Stimulated activated CD4-positive, alpha-beta T cell treated with anti-CD3 and anti-CD28 coated beads, Interleukin-4, amount 100 ng/mL, for 1 hour (primary cell): Measurements from ENCODE around the gene ZCCHC2.
A peak's percentile ranks its signal among the peaks of the same experiment; 100 is the strongest.

ENCODE experiments used
- DNase-seq: peaks from one replicate; pipeline ENCODE4 v3.0.0-alpha.2; 2020

ZCCHC2 gene

GRCh38 chr18:62512532-62512931 lies 10.3 kb upstream of the ZCCHC2 start:
- no peak for DNase-seq

GRCh38 chr18:62512996-62513395 lies 9.8 kb upstream of the ZCCHC2 start:
- DNase-seq: no peak

GRCh38 chr18:62514570-62514969 lies 8.3 kb upstream of the ZCCHC2 start:
- no peak for DNase-seq

GRCh38 chr18:62516242-62516641 lies 6.6 kb upstream of the ZCCHC2 start:
- DNase-seq: no peak

GRCh38 chr18:62518460-62519375 lies 4.1 kb upstream of the ZCCHC2 start:
- no peak for DNase-seq

GRCh38 chr18:62519684-62520083 lies 3.1 kb upstream of the ZCCHC2 start:
- DNase-seq: no peak

- DNase-seq: no peak
These were observed 1.7 kb upstream of the ZCCHC2 start for GRCh38 chr18:62521082-62521481.

GRCh38 chr18:62521593-62521992 lies 1.2 kb upstream of the ZCCHC2 start:
- no peak for DNase-seq

GRCh38 chr18:62522178-62522503 lies 684 bp upstream of the ZCCHC2 start:
- no peak for DNase-seq

- DNase-seq: no peak
These were observed 397 bp downstream of the ZCCHC2 start for GRCh38 chr18:62523255-62523588.

GRCh38 chr18:62523631-62524439 lies 1.0 kb downstream of the ZCCHC2 start:
- peak; percentile 64 for DNase-seq

- peak; percentile 67 for DNase-seq
These were observed 1.8 kb downstream of the ZCCHC2 start for GRCh38 chr18:62524440-62525200.

- DNase-seq: no peak
These were observed 2.8 kb downstream of the ZCCHC2 start for GRCh38 chr18:62525608-62526007.

GRCh38 chr18:62526098-62527025 lies 3.5 kb downstream of the ZCCHC2 start:
- DNase-seq: peak; percentile 76

- no peak for DNase-seq
These were observed 6.8 kb downstream of the ZCCHC2 start for GRCh38 chr18:62529597-62529996.

GRCh38 chr18:62531078-62531477 lies 8.3 kb downstream of the ZCCHC2 start:
- no peak for DNase-seq

- no peak for DNase-seq
These were observed 9.1 kb downstream of the ZCCHC2 start for GRCh38 chr18:62531931-62532330.

GRCh38 chr18:62536005-62536404 lies 13.2 kb downstream of the ZCCHC2 start:
- DNase-seq: no peak

GRCh38 chr18:62537042-62537894 lies 14.4 kb downstream of the ZCCHC2 start:
- no peak for DNase-seq

GRCh38 chr18:62537946-62538345 lies 15.1 kb downstream of the ZCCHC2 start:
- DNase-seq: no peak

- DNase-seq: no peak
These were observed 16.1 kb downstream of the ZCCHC2 start for GRCh38 chr18:62538881-62539280.
